Ecto neural progenitor cell (in vitro differentiated cells): ENCODE measurements around the gene TRPV5.

ENCODE experiments used
- DNase-seq: peaks from one replicate; pipeline ENCODE4 v3.0.0-alpha.2; 2018; ENCODE audit warnings: low spot score

The TRPV5 gene

DNA sequence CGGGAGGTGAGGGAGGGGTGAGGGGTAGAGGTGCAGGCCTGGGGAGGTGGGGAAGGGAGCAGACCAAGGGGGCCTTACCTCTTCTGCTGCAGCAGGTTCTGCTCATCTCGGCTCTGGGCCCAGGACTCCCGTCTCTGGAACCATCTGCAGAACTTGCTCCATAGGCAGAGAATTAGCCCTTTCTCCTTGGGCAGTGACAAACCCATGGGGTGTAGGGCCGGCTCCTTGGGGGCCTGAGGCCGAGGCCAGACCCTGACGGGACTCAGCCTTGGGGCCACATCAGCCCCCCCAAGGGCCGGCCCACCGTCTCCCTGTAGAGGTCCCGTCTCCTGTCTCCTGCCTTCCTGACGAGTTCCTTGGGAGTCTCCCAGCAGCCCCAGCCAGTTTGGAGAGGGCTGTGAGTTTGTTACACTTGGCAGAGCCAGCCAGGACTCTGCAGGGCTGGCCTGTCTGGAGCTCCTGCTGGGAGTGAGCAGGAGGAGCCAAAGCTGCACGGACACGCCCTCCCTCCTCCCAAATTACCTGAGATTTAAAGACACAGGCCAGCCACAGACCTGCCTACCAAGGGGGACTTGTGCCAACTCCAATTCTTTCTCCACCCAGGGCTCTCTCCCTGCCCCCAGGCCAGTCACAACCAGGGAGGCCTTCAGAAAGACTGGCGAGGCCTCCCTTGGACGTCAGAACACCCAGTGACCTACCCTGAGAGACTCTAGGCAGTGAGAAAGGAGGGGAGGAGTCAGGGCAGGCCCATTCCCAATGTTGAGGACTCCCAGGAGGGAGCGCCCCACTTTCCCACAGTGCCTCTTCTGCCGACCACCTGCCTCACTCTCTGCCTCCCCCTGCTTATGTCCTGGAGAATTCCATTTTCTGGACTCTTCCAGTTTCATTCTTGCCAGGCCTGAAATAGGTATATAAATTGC, 48.0 kb downstream of the TRPV5 start, which contains the start of gene TRPV6:
TSS of gene TRPV6 (minus strand) at position 435 of the 920 bp plus-strand sequence.
- no peak for DNase-seq

DNA sequence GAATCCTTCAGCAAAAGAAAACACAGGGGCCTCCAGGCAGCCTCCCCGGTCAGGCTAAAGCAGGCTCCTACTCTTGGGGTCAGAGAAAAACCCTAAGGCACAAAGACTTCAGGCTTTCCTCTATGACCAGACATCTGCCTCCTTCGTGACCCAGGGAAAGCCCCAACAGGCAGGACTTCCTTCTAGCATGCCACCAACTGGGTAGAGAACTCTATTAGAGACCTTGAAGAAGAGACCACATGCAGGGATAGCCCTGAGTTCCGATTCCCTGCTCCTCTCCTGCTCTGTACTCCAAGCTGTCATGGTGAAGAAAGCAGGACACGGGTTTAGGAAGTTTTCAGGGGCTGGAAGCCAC, 49.3 kb downstream of the TRPV5 start:
- DNase-seq = no peak

GRCh38 chr7:142883571-142884285, 49.8 kb downstream of the TRPV5 start:
- DNase-seq = peak; percentile 29

GRCh38 chr7:142883145-142883544, 50.4 kb downstream of the TRPV5 start:
- DNase-seq = peak; percentile 9

DNA sequence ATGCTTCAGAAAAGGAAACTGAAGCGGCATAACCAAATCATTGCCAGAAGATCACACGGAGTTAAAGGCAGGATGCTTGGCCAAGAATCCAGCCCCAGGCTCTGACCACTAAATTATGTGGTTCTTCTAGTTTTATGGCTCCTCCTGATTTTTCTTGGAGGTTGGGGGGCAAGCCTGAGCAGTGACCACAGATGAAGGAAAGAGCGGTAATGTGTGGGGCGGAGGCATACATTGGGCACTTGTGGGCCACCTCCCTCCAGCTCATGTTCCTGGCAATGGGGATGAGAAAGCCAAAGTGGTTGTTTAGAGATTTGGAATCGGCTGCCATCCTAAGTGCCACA, 51.2 kb downstream of the TRPV5 start:
- peak; percentile 20 for DNase-seq

GRCh38 chr7:142881586-142882337, 51.8 kb downstream of the TRPV5 start:
- peak; percentile 3 for DNase-seq

GRCh38 chr7:142880876-142881505, 52.6 kb downstream of the TRPV5 start:
- DNase-seq = peak; percentile 62

- DNase-seq = no peak
Measured at GRCh38 chr7:142879060-142879459, 54.5 kb downstream of the TRPV5 start.

DNA sequence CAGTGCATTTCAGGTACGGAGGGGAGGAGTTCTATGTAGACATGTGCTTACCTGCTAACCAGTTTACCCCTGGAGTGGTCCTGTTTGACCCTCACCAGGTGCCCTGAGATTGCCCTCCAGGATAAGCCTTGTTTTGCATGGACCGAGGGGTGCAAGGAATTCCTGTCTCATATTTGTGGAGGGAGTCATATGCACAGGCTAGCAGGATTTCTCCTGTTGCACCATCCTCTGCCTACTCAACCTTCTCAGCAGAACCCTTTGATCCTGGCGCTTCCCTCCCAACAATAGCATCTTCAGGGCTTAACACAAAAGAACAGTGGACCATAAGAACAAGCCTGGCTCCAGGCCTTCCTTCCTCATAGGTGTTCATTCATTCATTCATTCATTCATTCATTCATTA, 55.2 kb downstream of the TRPV5 start:
- no peak for DNase-seq

DNA sequence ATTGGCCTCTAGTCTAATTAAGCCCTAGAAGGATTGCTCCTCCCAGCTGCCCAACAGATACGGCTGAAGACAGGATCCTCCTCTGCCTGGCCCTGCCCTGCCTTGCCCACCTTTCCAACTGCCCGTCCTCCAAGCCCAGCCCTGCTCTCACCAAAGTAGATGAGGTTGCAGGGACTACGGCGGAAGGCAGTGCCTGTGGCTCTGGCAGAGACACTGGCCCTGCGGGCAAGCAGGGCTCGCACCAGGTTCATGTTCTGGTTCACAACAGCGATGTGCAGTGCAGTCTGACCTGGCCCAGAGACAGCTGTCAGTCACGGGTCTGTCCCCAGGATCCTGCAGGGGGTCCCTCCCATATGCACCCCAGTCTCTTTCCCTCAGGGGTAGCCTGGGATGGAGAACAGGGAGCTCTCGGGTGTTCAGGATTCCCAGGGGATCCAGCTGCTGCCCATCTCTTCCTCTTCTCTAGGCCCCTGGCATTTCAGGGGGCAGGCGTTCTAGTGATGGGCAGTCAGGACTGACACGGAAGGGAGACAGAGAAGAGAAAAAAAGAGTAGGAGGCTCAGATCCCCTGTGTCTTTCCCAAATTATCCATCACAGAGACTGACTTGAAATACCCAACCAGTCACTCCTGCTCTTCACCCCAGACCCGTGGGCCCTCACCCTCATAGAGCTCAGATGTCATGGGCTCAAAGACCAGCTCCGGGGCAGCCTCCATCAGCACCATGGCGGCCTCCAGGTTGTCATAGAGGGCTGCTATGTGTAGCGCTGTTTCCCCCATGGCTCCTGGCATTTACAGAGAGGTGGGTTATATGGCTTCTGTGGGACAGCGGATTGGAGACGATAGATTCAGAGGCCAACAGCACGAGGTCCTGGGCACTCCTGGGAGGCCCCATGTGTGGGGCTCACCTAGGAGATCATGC, 56.3 kb downstream of the TRPV5 start:
- no peak for DNase-seq

GRCh38 chr7:142876236-142876960, 57.1 kb downstream of the TRPV5 start:
- no peak for DNase-seq

GRCh38 chr7:142875456-142875855, 58.1 kb downstream of the TRPV5 start:
- no peak for DNase-seq

DNA sequence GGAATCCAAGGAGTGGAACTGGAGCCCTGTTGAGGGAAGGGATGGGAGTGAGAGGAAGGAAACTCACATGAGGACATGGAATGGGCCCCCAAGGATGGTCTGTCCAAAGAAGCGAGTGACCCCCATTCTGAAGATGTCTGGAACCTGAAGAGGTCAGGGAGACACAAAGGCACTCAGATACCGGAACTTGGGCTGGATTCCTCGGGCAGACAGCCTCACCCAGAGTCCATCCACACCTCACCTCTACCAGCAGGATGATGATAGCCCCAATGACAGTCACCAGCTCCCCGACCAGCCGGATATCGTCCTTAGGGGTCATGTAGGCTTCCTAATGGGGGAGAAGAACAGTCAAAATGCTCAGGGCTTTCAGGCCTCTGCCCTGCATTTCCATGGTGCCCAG, 58.7 kb downstream of the TRPV5 start:
- no peak for DNase-seq

GRCh38 chr7:142874409-142874808, 59.1 kb downstream of the TRPV5 start:
- DNase-seq = no peak

DNA sequence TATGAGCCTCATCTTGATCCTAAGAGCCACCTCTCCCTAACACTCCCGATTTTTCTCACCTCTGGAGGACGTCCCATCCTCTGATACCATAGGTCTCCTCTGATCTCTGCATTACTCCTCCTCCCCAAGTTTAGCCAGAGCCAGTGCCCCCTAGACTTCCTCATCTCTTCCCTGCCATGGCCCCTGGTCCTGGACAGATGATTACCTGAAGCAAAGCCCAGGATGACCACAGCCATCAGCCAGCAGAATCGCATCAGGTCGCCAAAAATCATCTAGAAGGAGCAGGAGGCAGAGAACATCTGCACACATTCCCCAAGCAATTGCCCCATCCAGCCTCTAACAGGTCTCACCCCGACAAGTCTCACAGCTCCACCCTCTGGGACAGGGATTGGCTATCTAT, 59.7 kb downstream of the TRPV5 start:
- no peak for DNase-seq

GRCh38 chr7:142873281-142873784, 60.2 kb downstream of the TRPV5 start:
- no peak for DNase-seq

DNA sequence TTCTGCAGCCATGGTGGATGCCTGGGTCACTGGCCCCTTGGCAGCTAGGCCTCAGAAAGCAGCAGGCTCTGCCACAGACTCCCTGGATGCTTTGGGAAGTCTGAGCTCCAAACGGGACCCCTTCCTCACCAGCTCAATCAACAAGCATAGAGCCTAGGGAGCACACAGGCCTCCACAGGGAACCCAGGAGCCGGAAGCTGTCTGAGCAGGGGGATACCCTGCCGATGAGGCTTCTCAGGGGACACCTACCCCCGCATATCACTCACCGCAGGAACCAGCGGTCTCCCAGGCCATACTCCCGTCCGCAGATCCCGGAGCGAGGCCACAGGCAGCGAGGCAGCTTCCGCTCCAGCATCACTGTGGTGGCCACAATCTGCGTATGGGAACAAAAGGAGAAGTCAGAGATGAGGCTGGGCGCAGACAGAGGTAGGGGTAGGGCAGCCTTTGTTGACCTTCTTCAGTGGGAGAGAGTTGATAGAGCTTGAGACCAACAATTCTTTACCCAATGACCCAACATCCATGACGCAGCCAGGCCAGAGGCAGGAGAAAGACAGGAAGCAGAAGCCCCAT, 61.4 kb downstream of the TRPV5 start:
- DNase-seq = peak; percentile 29

GRCh38 chr7:142871260-142872105, 62.1 kb downstream of the TRPV5 start:
- peak; percentile 29 for DNase-seq
